ENCODE data around the gene MPDZ. TPM values are rescaled to one million over a fixed set of nuclear protein-coding genes. Genes with fewer than 3 reads are reported as not detected.

MPDZ gene
- polyA plus RNA-seq, 6 donors from 2014 or later = not detected

DNA sequence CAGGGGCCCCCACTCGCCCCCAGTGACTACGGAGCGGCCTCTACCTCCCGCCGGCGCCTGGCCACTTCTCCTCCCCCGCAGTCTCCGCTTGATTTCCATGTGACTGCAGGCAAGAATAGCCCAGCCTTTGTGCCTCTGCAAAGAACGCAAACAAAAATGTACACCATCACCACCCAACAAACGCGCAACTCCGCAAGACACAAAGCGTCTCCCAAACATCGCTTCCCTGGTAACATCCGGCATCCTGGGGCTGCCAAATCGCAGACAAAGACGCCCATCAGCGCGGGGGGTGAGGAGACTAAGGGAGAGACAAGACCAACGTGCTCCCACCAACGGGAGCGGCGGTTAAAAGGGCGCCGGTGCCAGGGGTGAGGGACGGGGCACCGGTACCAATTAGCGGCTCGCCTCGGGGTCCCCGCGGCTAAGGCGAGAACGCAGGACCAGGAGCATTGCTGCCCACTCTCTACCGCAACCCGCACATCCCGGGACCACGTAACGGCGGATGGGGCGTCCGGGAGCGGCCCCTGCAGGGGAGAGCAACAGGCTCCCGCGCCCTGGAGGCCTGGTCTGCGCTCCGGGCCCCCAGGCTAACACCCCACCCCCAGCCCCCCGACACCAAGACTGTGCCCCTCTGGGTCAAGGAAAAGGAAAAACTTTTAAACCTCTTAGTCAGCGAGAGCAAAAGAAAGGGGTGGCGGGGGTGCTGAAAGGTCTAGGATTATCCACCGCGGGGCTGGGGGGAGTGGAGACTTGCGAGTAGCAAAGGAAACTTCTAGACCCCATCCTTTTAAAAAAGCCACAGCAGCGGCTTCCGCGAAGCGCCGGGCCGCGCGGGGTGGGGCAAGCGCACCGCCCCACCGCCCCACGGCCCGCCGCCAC, 885 bp downstream of the MPDZ start:
- peak overlapping the region in 3 of 8 donors; percentile 29 to 41 (median 30) for H3K4me3 Mint-ChIP-seq
- peaks cover 0 to 6% (median 2%) of the 10 kb centered on the region in 7 donors for H3K9me3 Mint-ChIP-seq
- H3K27ac Mint-ChIP-seq = no peak overlapping the region
- no peaks in the 10 kb centered on the region for H3K36me3 Mint-ChIP-seq
- H3K27me3 Mint-ChIP-seq = peaks cover 27 to 33% (median 31%) of the 10 kb centered on the region in 3 donors
- DNase-seq (no peak), ATAC-seq (ENCODE audit: low read depth in 2 of 2) (no peak)
- H3K4me1 Mint-ChIP-seq = peaks cover 0 to 5% (median 0%) of the 10 kb centered on the region in 3 donors

- peaks cover 0 to 5% (median 0%) of the 10 kb centered on the region in 3 donors for H3K4me1 Mint-ChIP-seq
These were observed 1.5 kb downstream of the MPDZ start for GRCh38 chr9:13278023-13278367.

DNA sequence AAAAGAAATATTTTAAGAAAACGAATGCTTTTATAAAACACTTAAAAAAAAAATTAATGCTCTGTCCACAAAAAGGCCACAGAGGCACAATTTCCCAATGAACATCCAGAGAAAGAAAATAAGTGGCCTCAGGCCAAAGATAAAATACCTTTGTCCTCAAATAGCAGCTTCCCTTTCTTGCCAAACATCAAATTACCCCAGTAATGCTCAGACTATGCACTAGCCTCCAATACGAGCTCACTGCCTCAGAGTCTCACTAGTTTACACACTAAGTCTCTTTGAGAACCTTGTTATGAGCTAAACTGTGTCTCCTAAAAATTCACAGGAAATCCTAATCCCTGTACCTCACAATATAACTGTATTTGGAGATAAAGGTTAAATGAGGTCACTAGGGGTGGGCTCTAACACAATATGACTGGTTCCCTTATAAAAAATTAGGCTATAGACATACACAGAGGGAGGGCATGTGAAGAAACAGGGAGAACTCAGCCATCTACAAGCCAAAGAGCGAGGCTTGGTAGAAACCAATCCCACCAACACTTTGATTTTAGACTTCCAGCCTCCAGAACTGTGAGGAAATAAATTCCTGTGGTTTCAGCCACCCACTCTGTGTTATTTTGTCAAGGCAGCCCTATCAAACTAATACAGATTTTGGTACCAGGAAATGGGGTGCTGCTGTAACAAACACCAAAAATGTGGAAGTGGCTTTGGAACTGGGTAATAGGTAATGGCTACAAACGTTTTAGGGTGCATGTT, 4.4 kb downstream of the MPDZ start:
- ATAC-seq (ENCODE audit: low read depth in 2 of 2) (no peak), DNase-seq (no peak)
- Mint-ChIP-seq H3K4me1 (peaks cover 0 to 5% (median 0%) of the 10 kb centered on the region in 3 donors), H3K9me3 (peaks cover 0 to 6% (median 0%) of the 10 kb centered on the region in 7 donors), H3K27ac (no peak overlapping the region), H3K4me3 (no peak overlapping the region), H3K27me3 (peaks cover 18 to 24% (median 22%) of the 10 kb centered on the region in 3 donors), H3K36me3 (no peaks in the 10 kb centered on the region)

More at GRCh38 chr9:13278023-13278367, 1.5 kb downstream of the MPDZ start:
- no peak for ATAC-seq (ENCODE audit: low read depth in 2 of 2)
- DNase-seq = no peak
- Mint-ChIP-seq H3K4me3 (peak overlapping the region in 1 of 8 donors; percentile 30), H3K27ac (no peak overlapping the region), H3K27me3 (peaks cover 27 to 31% (median 30%) of the 10 kb centered on the region in 3 donors), H3K36me3 (no peaks in the 10 kb centered on the region), H3K9me3 (peaks cover 0 to 6% (median 2%) of the 10 kb centered on the region in 7 donors)

- H3K4me3 Mint-ChIP-seq = no peak overlapping the region
- ATAC-seq (ENCODE audit: low read depth in 2 of 2) (no peak), DNase-seq (no peak)
- peaks cover 0 to 2% (median 0%) of the 10 kb centered on the region in 3 donors for H3K27me3 Mint-ChIP-seq
- no peaks in the 10 kb centered on the region for H3K36me3 Mint-ChIP-seq
- H3K4me1 Mint-ChIP-seq = no peaks in the 10 kb centered on the region
- H3K27ac Mint-ChIP-seq = no peak overlapping the region
- peaks cover 0 to 2% (median 0%) of the 10 kb centered on the region in 7 donors for H3K9me3 Mint-ChIP-seq
These were observed 8.8 kb downstream of the MPDZ start for GRCh38 chr9:13270734-13271133.

GRCh38 chr9:13269589-13270452, 9.7 kb downstream of the MPDZ start:
- ATAC-seq (ENCODE audit: low read depth in 2 of 2) = no peak
- peaks cover 0 to 3% (median 0%) of the 10 kb centered on the region in 7 donors for H3K9me3 Mint-ChIP-seq
- no peaks in the 10 kb centered on the region for H3K27me3 Mint-ChIP-seq

DNA sequence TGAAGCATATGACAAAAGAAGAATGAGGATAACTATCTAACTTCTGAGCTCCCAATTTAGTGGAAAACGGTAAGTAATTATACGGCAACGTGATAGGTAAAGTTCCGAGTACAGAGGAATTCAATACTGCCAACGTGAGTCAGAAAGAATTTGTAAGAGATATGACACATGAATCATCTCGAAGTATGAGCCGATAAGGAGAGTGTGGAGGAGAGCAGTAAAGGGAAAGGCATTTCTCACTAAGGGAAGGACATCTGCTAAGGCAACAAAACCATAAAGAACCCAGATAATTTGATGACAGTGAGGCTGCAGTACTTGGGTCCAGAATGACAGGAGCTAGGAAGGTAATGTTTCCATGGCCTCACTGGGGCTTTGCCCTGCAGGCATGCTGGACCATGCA, 11.0 kb downstream of the MPDZ start:
- Mint-ChIP-seq H3K27ac (no peak overlapping the region), H3K36me3 (no peaks in the 10 kb centered on the region), H3K4me1 (no peaks in the 10 kb centered on the region), H3K27me3 (no peaks in the 10 kb centered on the region), H3K9me3 (peaks cover 0 to 4% (median 2%) of the 10 kb centered on the region in 7 donors), H3K4me3 (no peak overlapping the region)
- ATAC-seq (ENCODE audit: low read depth in 2 of 2) (no peak), DNase-seq (no peak)

More at GRCh38 chr9:13269589-13270452, 9.7 kb downstream of the MPDZ start:
- Mint-ChIP-seq H3K4me3 (no peak overlapping the region), H3K4me1 (no peaks in the 10 kb centered on the region), H3K36me3 (no peaks in the 10 kb centered on the region), H3K27ac (no peak overlapping the region)
- DNase-seq = no peak

DNA sequence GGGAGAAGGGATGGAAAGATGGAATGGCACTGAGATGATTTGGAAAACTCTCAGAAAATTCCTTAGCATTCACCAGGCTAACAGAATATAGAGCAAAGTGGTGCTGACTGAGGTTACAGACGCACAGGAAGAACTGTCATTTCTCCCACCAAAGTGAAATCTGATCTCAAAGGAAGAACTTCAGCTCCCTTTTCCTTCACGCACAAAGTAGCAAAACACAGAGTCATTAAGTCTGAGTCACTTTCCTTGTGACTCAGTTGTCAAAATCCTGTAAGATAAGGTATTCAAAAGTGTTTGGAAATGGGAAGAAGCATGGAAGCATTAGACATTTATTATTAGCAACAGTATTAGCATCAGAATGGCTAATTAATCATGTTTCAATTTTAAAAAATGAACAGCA, 11.7 kb downstream of the MPDZ start:
- ATAC-seq (ENCODE audit: low read depth in 2 of 2) = no peak
- no peak for DNase-seq
- Mint-ChIP-seq H3K4me1 (no peaks in the 10 kb centered on the region), H3K9me3 (peaks cover 0 to 4% (median 2%) of the 10 kb centered on the region in 7 donors), H3K36me3 (no peaks in the 10 kb centered on the region), H3K4me3 (no peak overlapping the region), H3K27ac (no peak overlapping the region), H3K27me3 (no peaks in the 10 kb centered on the region)

DNA sequence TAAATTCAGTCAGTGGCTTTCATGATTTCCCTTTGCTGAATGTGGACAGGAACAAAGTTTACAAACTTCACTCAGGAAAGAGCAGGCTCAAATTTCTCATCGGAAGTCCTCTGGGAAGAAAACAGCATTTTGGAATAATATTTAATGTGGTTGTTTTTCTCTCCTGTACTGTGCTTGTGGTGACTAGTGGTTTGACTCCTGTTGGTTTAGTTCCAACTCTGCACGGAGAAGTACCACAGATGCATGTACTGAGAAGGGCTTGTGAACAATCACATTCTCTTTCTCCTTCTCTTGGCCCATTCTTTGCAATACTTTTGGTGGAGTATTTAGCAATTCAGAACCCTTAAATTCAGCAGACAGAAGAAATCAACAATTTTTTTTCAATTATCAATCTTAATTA, 13.3 kb downstream of the MPDZ start:
- Mint-ChIP-seq H3K9me3 (peaks cover 0 to 4% (median 2%) of the 10 kb centered on the region in 7 donors), H3K4me3 (no peak overlapping the region), H3K36me3 (no peaks in the 10 kb centered on the region), H3K27ac (no peak overlapping the region), H3K4me1 (no peaks in the 10 kb centered on the region), H3K27me3 (no peaks in the 10 kb centered on the region)
- DNase-seq (no peak), ATAC-seq (ENCODE audit: low read depth in 2 of 2) (no peak)

DNA sequence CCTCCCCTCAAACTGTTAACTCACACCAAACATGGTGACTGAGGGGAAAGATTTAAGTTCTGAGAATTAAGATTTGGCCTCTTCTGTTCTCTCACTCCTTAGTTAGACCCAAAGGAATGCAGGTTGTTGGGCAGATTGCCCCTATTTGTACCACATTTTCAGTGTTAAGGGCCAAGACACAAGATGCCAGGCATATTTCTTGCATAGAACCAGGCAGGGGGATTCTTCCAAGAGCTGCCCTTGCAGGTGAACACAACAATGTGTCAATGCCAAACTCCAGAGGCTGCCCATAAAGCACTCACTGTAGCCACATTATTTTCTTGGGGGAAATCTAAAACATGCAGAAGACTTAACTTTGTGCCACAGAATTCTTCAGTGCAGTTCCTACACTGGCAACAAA, 14.7 kb downstream of the MPDZ start:
- H3K9me3 Mint-ChIP-seq = peaks cover 0 to 7% (median 3%) of the 10 kb centered on the region in 7 donors
- no peaks in the 10 kb centered on the region for H3K36me3 Mint-ChIP-seq
- no peaks in the 10 kb centered on the region for H3K27me3 Mint-ChIP-seq
- H3K27ac Mint-ChIP-seq = no peak overlapping the region
- H3K4me3 Mint-ChIP-seq = no peak overlapping the region
- no peak for ATAC-seq (ENCODE audit: low read depth in 2 of 2)
- DNase-seq = no peak
- H3K4me1 Mint-ChIP-seq = no peaks in the 10 kb centered on the region

GRCh38 chr9:13263511-13263910, 16.0 kb downstream of the MPDZ start:
- no peak for ATAC-seq (ENCODE audit: low read depth in 2 of 2)
- no peak for DNase-seq
- Mint-ChIP-seq H3K4me1 (no peaks in the 10 kb centered on the region), H3K4me3 (no peak overlapping the region), H3K36me3 (no peaks in the 10 kb centered on the region), H3K9me3 (peaks cover 0 to 8% (median 4%) of the 10 kb centered on the region in 7 donors), H3K27me3 (no peaks in the 10 kb centered on the region), H3K27ac (no peak overlapping the region)

DNA sequence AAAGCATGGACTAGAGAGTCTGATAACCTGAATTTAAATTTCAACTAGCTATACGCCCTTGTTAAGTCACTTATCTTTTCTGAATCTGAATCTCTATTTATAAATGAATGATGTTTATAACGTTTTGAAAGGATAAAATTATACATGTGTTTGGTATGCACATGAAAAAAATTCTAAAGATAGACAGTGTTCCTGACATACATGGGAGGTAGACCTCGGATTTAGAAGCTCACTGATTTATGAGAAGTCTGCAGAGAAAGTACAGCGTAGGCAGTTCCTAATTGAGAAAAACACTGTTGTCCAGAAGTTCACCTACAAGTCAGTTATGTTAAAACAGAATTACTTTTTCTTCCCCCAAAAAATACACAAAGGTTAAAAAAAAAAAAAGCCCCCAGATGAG, 26.6 kb downstream of the MPDZ start:
- Mint-ChIP-seq H3K4me1 (no peaks in the 10 kb centered on the region), H3K27me3 (no peaks in the 10 kb centered on the region), H3K27ac (no peak overlapping the region), H3K36me3 (no peaks in the 10 kb centered on the region), H3K9me3 (peaks cover 0 to 10% (median 0%) of the 10 kb centered on the region in 7 donors), H3K4me3 (no peak overlapping the region)
- ATAC-seq (ENCODE audit: low read depth in 2 of 2) = no peak
- DNase-seq = no peak

GRCh38 chr9:13244181-13244580, 35.3 kb downstream of the MPDZ start:
- H3K4me3 Mint-ChIP-seq = no peak overlapping the region
- H3K27me3 Mint-ChIP-seq = no peaks in the 10 kb centered on the region

GRCh38 chr9:13241283-13241682, 38.2 kb downstream of the MPDZ start:
- Mint-ChIP-seq H3K27me3 (no peaks in the 10 kb centered on the region), H3K9me3 (peaks cover 0 to 4% (median 0%) of the 10 kb centered on the region in 7 donors), H3K36me3 (no peaks in the 10 kb centered on the region), H3K4me1 (no peaks in the 10 kb centered on the region), H3K27ac (no peak overlapping the region), H3K4me3 (no peak overlapping the region)
- DNase-seq (no peak), ATAC-seq (ENCODE audit: low read depth in 2 of 2) (no peak)

More at GRCh38 chr9:13244181-13244580, 35.3 kb downstream of the MPDZ start:
- Mint-ChIP-seq H3K9me3 (peaks cover 0 to 4% (median 0%) of the 10 kb centered on the region in 7 donors), H3K36me3 (no peaks in the 10 kb centered on the region), H3K27ac (no peak overlapping the region), H3K4me1 (no peaks in the 10 kb centered on the region)
- no peak for ATAC-seq (ENCODE audit: low read depth in 2 of 2)
- no peak for DNase-seq

All from naive B cell (primary cell).